GM23248 (cell line): ENCODE data around the gene ABHD14A.

Experiments
- EZH2 ChIP-seq: fragments of 200-600 bp; sonication (generic); IDR thresholded peaks from 2 replicates; pipeline ENCODE4 v1.6.1; 2018; ENCODE audit warnings: antibody characterized with exemption, mild to moderate bottlenecking; ENCODE audit not compliant: insufficient read depth, poor library complexity, severe bottlenecking
- EZH2phosphoT487 ChIP-seq: fragments of 200-600 bp; sonication (generic); IDR thresholded peaks from 2 replicates; pipeline ENCODE4 v1.6.1; 2018; ENCODE audit warnings: antibody characterized with exemption, moderate library complexity, mild to moderate bottlenecking, low read depth; ENCODE audit not compliant: insufficient read depth

DNA sequence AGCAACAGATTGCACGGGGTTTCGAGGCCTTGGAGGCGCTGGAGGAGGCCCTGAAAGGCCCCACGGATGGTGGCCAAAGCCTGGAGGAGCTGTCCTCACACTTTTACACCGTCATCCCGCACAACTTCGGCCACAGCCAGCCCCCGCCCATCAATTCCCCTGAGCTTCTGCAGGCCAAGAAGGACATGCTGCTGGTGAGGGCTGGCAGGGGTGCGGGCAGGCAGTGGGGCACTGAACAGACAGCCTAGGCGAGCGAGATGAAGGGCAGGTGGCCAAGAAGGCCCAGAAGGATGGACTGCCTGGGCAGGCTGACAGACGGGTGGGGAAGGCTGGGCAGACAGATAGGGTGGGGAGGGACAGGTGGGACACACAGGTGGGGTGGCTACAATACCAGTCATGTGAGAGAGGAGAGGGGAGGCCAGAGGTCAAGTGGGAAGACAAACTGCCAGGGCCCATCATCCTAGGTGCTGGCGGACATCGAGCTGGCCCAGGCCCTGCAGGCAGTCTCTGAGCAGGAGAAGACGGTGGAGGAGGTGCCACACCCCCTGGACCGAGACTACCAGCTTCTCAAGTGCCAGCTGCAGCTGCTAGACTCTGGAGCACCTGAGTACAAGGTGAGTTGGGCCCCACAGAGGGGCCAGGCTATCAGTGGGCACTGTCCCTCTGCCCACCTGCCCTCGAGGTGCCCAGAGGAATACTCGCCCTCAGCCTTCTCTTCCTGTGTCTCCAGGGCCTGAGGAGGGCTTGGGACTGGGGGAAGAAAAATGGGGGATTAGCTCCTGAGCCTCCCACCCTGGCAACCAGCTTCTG, 29.6 kb upstream of the ABHD14A start:
- TF ChIP-seq EZH2 (no peak), EZH2phosphoT487 (no peak)
